DMS53 treated with DMSO at 0.1 percent for 48 hours (cell line): ENCODE data around the gene RREB1.
A peak's percentile ranks its signal among the peaks of the same experiment; 100 is the strongest.

Experiments used
- DNase-seq: peaks from one replicate; lab custom pipeline; 2025; ENCODE audit not compliant: unreplicated experiment; lab: John Stamatoyannopoulos, UW

RREB1 gene

DNA sequence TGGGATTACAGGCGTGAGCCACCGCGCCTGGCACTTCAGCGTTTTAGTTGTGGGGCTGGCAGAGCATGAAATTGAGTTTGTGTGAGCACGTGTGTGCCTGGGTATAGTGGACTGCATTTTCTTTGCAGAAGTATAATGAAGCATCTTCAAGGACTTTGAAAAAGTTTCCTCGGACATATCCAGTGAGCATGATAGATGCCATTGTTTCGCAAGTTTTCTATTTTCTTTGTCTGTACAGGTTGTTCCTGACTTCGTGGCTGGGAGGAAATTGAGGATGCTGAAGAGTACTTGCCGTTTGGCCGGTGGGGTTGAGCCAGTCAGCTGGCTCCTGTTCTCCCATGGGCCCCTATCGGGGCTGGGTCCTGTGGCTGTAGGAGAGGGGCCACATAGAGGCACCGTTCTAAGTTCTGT lies 55.9 kb downstream of the RREB1 start:
- DNase-seq: no peak

DNA sequence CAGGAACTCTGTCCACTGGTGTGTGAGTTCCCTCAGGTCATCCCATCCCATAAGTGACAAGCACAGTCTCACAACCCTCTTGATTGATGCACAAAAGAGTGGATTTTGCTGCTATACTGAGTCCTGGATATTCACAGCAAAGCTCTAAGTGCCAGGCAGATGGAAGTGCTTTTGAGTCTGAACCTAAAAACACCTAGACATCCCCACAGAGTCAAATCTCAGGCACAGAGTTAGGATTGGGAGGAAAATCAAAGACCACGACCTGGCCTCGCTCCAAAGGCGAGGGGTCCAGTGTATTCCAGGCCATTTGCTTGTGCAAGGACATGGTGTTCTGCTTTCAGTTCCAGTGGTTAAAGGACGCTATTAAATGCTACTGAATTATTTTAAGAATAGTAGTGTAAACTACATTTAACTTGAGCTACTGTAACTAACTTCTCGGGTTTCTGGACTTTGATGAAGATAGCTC lies 56.8 kb downstream of the RREB1 start:
- DNase-seq: no peak

DNA sequence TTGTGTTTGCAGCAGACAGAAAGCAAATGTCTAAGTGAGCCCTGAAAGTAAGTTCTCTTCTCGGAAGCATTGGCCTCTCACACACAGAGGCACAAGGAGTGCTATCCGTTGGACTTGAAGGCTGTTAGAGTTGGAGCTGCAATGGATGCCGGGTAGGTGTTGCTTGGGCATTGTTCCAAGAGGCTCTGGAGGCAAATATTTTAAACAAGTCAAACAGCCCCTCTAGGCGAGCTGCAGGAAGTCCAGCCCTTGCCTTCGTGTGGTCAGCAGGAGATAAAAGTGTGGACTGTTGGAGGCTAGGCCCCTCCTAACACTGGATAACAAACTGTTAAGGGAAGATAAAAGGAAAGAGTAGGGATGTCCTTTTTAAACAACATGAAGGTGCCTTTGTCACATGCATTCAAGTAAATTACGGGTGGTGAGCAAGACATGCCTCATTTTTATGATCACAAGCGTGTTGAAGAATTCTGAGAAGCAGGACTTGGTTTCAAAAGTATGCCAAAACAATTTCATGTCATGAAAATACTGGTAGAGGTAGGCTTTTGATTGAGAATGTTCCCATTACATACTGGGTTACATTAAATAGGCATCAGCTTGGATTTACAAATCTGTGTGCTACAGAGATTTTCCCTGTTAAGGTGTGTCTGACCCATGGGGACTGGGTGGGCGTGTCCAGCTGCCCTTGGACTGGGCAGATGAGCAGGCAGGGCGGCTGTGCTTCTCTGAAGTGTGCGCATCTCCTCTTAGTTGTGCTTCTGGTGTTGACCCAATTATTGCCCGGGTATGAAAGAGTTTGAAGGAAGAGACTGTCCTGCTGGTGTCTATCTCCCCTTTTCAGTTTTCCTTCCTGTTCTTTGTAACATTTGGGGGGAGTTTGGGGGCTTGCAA lies 57.5 kb downstream of the RREB1 start:
- no peak for DNase-seq

DNA sequence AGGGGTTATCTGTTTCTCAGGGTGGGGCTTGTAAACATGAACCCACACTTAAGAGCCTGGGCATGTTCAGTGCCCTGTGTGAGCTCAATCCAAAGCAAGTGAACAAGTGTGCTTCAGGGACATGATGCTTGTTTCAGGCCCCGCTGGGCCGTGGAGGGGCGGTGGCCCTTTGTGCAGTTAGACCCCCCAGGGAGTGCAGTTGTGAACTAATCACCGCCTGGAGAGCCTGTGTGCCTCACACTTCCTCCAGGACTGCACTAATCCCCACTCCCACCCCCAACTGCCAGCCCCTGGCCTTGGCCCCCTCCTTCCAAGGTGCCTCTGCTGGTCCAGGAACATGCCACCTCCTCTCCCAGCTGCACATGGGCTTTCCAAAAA lies 58.1 kb downstream of the RREB1 start:
- DNase-seq: no peak

DNA sequence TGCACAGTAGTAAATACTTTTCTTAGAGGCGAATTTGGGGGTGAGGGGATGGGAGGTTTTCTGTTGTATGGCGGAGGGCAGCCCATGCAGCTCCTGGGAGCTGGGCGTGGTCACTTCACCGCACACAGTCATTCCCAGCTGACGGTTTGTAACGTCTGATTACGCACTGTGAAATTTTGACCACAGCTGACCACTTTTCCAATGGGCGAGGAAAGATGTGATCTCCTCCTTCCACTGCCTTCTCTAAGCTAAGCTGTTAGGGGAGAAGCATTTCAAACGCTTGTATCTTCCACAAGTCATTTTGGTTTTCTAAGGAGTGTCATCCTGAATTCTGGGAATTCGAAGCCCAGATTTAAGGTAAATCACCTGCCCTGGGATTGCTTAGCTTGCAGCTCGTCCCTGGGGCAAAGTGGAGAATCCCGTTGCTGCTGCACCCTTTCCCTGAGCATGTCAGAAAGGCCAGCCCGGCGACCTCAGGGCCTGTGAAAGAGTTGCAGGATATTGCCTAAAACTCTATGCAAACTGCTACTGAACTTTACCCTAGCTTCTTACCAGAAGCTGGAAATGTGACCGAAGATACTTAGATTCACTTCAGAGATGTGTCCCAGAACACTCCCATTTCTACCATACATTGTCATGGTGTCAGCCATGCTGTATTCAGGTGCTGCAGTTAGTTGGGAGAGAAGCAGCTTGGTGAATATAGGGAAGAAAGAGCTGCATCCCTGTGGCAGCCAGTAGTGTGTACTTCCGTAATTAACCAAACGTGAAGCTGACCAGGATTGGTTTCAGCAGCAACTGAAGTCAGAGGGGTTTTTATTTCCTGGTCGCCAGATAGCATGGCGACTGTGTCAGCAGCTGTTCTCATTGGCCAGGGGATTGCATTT lies 58.9 kb downstream of the RREB1 start:
- no peak for DNase-seq

DNA sequence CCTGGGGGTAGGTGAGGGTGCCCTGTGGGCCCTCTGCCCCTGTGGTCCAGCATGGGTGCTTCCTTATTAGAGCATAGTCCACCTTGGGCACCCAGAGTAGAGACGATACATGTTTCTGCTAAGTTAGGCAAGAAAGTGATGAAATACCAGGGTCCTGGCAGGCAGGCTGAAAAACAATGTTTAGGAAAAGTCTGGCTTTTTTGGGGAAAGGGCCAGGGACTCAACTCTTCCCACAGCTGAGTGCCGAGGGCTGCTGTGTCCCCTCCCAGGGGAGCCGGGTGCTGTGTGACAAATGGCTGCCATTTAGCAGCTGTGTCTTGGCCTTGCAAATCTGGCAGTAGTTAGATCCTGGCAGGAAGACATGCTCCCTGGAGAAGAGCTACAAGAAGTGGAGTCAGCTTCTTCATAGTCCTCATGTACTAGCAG lies 61.5 kb downstream of the RREB1 start:
- no peak for DNase-seq

DNA sequence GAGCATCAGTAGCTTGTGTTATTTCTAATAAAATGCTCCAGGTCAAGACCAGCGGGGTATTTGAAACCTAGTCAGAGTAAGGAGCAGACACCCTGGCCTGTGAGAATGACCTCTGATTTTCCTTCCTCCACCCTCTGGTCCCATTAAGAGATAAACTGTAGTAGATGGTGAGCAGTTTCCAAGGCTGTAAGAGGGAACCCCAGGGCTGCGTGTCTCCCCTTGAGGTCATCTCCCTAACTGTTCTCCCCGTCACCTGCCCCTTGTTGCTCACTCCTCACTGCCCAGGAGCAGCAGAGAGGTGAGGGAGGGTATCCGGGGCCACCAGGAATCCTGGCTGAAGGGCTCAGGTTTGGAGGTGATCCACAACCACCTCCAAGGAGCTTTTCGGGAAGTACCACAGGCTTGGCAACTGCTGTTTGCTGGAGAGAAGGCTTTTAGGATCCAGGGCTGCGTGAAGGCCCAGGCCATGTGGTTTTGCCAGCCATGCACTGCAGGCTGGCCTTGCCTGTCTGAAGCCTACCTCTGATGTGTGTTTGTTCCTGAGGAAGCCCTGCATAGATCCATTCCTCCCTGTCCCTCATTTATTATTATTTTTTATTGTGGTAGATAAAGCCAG lies 62.5 kb downstream of the RREB1 start:
- no peak for DNase-seq

DNA sequence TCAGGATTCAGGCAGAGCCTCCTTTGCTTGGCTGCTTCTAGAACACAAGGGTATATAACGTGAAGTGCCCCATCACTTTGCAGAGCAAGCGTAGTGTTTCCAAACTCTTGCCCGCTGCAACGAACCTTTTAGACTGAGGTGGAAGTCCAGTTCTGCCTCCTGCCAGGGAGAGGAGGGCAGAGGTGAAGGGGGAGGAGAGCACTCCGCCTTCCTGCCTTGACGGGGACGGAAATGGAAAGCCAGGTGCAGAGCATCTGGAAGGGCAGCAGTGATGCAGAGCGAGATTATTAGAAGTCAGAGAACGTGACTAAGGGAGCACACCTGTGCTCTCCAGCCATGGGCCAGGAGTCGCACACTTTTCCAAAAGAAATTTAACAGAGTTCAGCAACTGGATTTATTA lies 63.4 kb downstream of the RREB1 start:
- peak; percentile 45 for DNase-seq

DNA sequence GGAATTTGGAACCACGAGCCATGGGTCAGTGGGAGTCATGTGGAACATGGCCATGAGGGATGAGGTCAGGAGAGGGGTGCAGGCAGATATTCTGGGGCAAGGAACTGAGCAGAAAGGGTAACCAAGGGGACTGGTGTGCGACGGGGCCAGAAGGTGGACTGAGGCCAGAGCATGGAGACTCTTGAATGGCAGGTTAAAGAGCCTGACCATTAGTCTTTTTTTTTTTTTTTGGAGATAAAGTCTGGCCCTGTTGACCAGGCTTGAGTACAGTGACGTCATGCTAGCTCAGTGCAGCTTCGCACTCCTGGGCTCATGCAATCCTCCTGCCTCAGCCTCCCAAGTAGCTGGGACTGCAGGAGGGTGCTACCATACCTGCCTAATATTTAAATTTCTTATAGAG lies 64.0 kb downstream of the RREB1 start:
- DNase-seq: no peak

DNA sequence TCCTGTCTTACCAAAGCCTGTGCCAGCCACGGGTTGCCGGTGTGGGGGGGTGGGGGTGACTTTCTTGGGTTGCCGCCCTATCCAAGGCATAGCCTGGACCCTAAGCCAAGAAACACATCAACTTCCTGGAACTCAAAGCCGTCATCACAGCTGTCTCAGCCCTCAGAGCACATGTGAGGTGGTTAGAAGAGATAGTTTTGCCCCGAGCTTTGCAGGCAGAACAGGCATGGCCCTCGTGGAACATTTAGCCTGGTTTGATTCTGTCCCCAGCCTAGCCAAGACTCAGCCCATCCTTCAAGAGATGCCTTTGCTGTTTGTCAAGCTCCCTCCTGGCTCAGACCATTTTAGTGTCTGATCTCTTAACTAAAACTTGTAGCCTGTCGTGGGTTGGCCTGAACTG lies 64.9 kb downstream of the RREB1 start:
- DNase-seq: no peak

DNA sequence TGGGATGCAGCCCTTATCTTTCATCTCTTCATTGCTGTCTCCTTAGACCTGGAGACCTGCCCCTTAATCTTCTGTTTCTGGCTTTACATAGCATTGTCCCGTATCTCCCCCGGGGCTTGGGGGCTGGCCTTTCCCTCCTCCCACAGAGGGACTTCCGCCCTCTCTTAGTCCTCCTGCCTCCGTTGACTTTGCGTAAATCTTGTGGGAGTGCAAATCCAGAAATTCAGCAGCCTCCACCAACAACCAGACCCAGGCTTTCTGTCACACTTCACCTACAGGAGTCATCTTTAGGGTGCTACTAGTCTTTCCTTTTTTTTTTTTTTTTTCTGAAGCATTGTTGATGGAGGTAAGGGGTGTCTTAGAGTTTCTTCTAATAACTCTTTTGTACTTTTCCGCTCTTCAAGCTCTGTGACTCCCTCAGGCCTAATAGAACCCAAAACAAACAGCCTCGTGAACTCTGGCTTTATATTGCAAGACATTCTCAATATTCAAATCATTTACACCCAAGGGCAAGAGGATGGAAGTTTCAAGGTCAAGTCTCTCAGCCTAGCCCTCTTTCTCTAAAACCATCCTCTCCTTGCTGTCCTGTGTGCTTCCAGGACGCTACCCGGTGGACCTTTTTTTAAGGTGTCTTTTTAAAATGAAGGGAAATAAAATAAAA lies 66.2 kb downstream of the RREB1 start:
- no peak for DNase-seq

DNA sequence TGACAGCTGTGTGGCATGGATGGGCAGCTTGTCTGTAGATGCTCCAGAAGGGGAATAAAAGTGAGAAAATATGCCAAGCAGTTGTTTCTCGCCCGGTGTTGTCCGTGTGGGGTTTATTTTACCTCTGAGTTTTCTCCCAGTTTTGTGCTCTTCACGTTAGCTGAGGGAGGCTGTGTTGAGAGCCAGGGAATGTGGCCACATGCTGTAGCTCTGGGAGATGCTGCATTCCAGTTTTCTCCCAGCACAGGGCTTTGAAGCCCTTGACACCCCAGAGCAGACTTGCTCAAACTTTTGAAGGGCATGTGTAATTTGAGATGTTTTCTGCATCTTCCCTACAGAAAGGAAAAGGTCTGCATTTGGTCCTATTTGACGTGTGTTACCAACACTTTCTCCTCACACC lies 67.7 kb downstream of the RREB1 start:
- no peak for DNase-seq

DNA sequence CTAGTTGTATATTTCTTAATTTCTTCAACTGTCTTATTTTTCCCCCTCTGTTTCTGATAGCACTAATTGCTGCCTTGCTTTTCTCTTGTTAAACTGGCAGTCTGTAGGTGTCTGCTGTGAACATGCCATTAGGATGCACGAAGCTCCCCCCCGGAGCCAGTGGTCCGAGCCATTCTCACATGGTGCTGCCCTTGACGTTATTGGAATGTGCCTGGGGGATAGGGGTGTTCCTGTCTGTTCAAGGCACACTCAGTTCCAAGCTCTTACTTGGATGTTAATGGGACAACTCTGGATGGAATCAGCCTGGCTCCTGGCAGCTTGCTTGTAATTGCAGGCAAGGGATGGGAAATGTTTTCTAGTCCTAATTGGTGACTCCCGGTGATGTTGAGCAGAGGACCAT lies 68.4 kb downstream of the RREB1 start:
- no peak for DNase-seq

DNA sequence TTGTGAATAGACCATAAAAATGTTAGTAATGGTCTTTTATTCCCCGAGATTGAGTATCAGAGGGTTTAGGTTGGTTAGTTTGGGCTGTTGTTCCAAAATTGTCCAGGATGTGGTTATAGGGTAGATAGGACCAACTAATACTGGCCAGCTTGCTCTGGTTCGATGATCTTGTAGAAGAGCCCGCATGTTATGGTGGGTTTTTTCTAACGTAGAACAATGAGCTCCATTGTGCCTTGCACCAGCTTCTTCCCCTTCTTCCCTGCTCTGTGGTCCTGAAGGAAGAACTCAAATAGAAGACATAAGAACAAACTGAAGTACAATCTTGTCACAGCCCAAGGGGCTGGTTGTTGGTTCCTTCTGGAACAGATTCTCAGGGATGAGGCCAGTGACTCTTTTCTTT lies 70.5 kb downstream of the RREB1 start:
- DNase-seq: no peak

DNA sequence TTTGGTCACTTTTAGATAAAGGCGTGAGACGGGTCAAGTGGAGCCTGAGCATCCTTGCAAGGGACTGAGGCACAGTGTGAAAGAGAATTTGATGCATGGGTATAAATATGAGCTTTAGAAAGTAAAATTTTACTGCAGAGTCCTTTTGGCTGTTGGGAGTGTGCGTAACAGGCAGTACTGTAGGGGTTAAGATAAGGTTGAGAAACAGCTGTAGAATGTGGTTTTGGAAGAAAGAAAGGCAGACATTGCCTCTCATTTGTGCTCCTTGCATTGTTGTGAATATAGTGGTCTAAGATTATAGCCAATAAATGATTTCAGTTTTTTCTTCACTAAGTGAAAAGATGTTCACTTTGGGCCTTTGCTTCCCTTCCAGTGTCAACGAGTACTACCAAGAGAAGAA lies 73.0 kb downstream of the RREB1 start:
- DNase-seq: no peak

DNA sequence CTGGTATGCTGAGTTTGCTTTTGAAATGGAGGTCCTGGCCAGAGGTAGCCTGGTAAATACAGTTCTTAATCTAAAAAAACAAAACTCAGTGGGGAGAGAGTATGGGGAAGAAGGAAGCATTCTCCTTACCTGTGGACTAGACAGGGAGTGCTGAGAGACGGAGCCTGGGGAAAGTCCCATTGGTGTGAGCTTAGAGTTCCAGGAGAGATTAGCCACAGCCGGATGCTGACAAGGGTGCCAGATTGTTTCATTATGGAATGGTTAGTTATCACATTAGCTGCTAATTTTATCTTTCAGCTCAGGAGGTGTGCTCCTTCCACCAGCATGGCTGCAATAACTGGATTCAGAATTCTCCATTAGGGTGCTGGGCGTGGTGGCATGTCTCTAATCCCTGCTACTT lies 75.9 kb downstream of the RREB1 start:
- DNase-seq: no peak

DNA sequence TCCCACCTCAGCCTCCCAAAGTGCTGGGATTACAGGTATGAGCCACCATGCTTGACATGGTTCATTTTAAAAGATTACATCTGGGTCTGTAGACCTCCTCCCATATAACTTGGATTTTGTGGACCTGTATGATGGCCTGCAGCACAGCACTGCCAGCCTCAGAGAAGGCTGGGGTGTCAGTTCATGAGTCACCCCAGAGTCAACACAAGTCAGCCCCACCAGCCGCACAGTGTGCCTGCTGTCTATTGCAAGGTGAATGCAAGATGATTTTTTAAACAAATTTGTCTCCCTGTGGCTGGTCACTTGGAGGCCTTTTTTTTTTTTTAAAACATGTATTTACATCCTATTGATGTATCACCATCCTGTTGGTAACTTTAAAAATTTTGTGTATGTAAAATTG lies 76.7 kb downstream of the RREB1 start:
- DNase-seq: no peak

DNA sequence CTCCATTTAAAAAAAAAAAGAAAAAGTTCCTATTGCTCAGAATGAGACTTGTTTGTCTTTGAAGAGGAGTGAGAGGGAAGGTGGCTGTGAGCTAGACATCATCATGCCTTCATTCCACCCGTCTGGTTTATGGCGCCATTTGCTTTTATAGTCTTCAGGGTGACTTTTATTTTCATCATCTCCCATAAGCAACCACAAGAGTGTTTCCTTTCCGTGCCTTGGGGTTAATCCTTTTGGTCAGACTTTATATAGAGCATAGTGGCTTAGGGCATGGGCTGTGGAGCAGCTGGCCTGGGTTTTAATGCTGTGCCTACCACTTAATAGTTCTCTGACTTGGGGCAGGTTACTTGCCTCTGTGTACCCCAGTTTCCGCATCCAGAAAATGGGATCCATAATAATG lies 77.8 kb downstream of the RREB1 start:
- DNase-seq: no peak

DNA sequence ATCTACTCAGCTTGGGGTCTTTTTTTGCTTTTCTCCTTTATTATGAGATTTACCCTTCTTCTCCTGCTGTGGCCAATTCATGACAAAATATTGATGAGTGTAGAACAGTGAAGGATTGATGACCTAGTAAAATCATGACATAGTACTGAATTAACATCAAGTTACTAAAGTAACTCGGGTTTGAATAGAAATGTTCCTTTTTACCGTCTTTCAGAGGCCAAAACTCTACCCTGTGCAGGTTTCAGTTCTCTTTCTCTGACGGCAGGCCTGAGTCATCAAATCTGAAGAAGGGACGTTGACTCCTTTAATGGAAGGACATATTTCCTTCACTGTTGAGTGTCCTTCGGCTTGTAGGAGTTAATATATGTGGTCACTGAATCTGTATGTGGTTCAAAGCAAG lies 80.7 kb downstream of the RREB1 start:
- no peak for DNase-seq

DNA sequence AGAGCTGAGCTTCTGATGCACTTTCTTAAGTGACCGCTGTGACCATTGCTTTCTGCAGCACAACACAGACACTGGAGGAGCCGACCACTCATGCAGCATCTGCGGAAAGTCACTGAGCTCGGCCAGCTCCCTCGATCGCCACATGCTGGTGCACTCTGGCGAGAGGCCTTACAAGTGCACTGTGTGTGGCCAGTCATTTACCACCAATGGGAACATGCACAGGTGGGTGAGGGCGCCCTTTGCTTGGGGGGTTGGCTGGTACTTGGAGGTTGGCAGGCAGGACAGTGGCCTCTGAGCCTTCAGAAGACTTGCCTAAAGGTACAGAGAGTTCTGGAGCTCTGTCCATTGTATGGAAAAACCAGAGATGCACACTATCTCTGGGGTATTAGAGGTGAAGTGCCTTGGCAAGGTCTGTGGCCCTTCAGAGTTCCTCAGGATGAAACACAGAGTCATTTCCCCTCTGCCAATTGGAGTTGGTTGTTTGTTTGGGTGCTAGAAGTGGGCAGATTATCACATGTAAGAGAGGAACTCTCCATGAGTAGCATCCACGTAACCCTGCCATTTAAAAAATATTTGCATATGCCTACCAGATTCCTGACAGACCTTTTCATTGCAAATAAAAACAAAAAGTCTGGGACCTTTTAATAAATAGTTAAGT lies 81.5 kb downstream of the RREB1 start:
- DNase-seq: no peak

DNA sequence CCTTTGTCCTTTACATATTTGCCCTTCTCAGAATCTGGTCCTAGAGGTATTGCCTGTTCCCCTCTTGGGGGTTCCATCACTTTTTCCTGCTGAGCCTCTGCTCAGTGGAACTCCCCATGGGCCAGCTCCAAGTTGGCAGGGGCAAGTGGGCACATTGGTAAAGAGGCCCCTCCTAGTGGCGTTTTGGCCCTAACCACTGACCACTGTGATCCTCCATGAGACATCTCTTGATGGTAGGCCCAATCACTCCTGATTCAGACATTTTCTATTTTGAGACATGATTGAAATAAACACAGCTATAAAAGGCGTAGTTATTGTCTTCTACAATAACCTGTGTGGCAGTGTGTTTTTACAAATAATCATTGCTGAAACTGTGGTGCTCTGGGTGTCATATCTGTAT lies 83.0 kb downstream of the RREB1 start:
- DNase-seq: no peak
